K562 (cell line): ENCODE data around the gene ITGAL. TPM values are rescaled to one million over a fixed set of nuclear protein-coding genes. Genes with fewer than 3 reads are reported as not detected.

ENCODE experiments used
- ATAC-seq: fragments of 200-7000 bp; cut with Tn5 transposase; 3 replicates; pipeline ENCODE4 v1.9.1; 2020; ENCODE audit warnings: moderate library complexity
- BruUV-seq: library from RNA; stranded (reverse); fragments of 400-500 nt; replicated peaks from 2 replicates; lab custom pipeline; 2021; lab: Mats Ljungman, UMichigan
- CTCF ChIA-PET: fragments of 300-600 bp; formaldehyde crosslinking; extraction: SDS; loops from one replicate; lab custom pipeline; 2021; ENCODE audit warnings: low intra/inter-chr PET ratio; lab: Yijun Ruan, JAX
- POLR2A ChIA-PET: fragments of 300-600, 350-650 bp; sonication (Branson Sonifier 250); formaldehyde crosslinking; extraction: SDS; loops from one replicate; lab custom pipeline; 2021; ENCODE audit warnings: antibody characterized with exemption, inconsistent platforms; lab: Yijun Ruan, JAX
- DNase-seq, 4 experiments: peaks; one replicate each; pipeline versions ENCODE4 v3.0.0 to v3.0.0-alpha.2; 2011 to 2018; ENCODE audit warnings: low spot score in 3 of 4, mixed read lengths in 3 of 4; ENCODE audit errors: extremely low read depth in 1 of 4
- FAIRE-seq: peaks from 2 replicates; lab custom pipeline; 2011; peaks lifted over from hg19 to GRCh38; lab: Jason Lieb, UNC
- H2AFZ ChIP-seq: 2 replicates; pipeline ENCODE4 v1.6.0; 2011; ENCODE audit warnings: low read depth, low read length, control low read depth, inconsistent platforms
- H3K27ac ChIP-seq: fragments of 200-600 bp; 3 replicates; pipeline ENCODE4 v1.8.0; 2011; ENCODE audit warnings: low read depth, mild to moderate bottlenecking, control low read depth, inconsistent platforms, low read length, moderate library complexity, mixed read lengths; ENCODE audit errors: extremely low read depth
- H3K27me3 ChIP-seq, 2 experiments: fragments of 300-600 bp in 1 of 2; 2 replicates in 1 of 2; 3 replicates in 1 of 2; pipeline versions ENCODE4 v1.6.0 to v1.8.0; 2011; ENCODE audit warnings: inconsistent platforms in 2 of 2, low read length in 2 of 2, mild to moderate bottlenecking in 1 of 2, mixed read lengths in 1 of 2, moderate library complexity in 1 of 2; ENCODE audit not compliant: control insufficient read depth in 2 of 2, insufficient read depth in 2 of 2
- H3K36me3 ChIP-seq: fragments of 300-600 bp; 3 replicates; pipeline ENCODE4 v1.8.0; 2011; ENCODE audit warnings: mild to moderate bottlenecking, low read length, inconsistent platforms; ENCODE audit not compliant: control insufficient read depth, insufficient read depth
- H3K4me1 ChIP-seq, 2 experiments: fragments of 200-600 bp in 1 of 2; replicated peaks in 1 of 2; 2 replicates in 1 of 2; 3 replicates in 1 of 2; pipeline versions ENCODE4 v1.5.1 to v1.8.0; 2011; ENCODE audit warnings: inconsistent platforms in 2 of 2, low read length in 2 of 2, mild to moderate bottlenecking in 1 of 2, mixed read lengths in 1 of 2, moderate library complexity in 1 of 2; ENCODE audit not compliant: control insufficient read depth in 2 of 2, insufficient read depth in 2 of 2
- H3K4me2 ChIP-seq: 2 replicates; pipeline ENCODE4 v1.6.1; 2011; ENCODE audit warnings: low read length, control low read depth, inconsistent platforms, mixed read lengths; ENCODE audit not compliant: insufficient read depth
- H3K4me3 ChIP-seq: fragments of 200-600 bp; sonication (generic), shearing (Covaris generic); 2 replicates; pipeline ENCODE4 v1.5.1; 2016; ENCODE audit warnings: control low read depth, inconsistent platforms
- H3K79me2 ChIP-seq: fragments of 200-600 bp; 3 replicates; pipeline ENCODE4 v1.8.0; 2011; ENCODE audit warnings: low read length, inconsistent platforms; ENCODE audit not compliant: control insufficient read depth, insufficient read depth
- H3K9ac ChIP-seq, 2 experiments: 2 replicates each; pipeline versions ENCODE4 v1.6.0 to v1.6.1; 2011; ENCODE audit warnings: low read depth in 2 of 2, low read length in 2 of 2, control low read depth in 1 of 2, inconsistent platforms in 1 of 2, mild to moderate bottlenecking in 1 of 2, mixed read lengths in 1 of 2; ENCODE audit not compliant: insufficient read depth in 1 of 2
- H3K9me1 ChIP-seq: one replicate; pipeline ENCODE4 v1.6.0; 2011; ENCODE audit warnings: inconsistent platforms, mild to moderate bottlenecking, low read length, moderate library complexity; ENCODE audit not compliant: control insufficient read depth, insufficient read depth
- H3K9me3 ChIP-seq: replicated peaks from 2 replicates; pipeline ENCODE4 v1.5.1; 2011; ENCODE audit warnings: low read depth, low read length, inconsistent platforms; ENCODE audit not compliant: control insufficient read depth, insufficient read depth
- H4K20me1 ChIP-seq: replicated peaks from 2 replicates; pipeline ENCODE4 v1.6.1; 2011; ENCODE audit warnings: low read length, inconsistent platforms, mixed read lengths; ENCODE audit not compliant: control insufficient read depth, insufficient read depth
- CHD2 ChIP-seq: IDR thresholded peaks from 2 replicates; pipeline ENCODE4 v1.6.1; 2011; ENCODE audit warnings: low read depth, low read length
- ELF4 ChIP-seq: fragments of 450-650 bp; formaldehyde crosslinking; IDR thresholded peaks from 2 replicates; pipeline ENCODE4 v1.4.0; 2022; ENCODE audit warnings: missing genetic modification characterization
- PHF20 ChIP-seq: fragments of 450-650 bp; IDR thresholded peaks from 2 replicates; pipeline ENCODE4 v1.6.1; 2018; ENCODE audit not compliant: partially characterized antibody
- YY1 ChIP-seq, 3 experiments: IDR thresholded peaks; 2 replicates each; pipeline ENCODE4 v1.6.1; 2011; ENCODE audit warnings: low read length in 2 of 3, mild to moderate bottlenecking in 2 of 3, moderate library complexity in 2 of 3, borderline replicate concordance in 1 of 3, control low read depth in 1 of 3, low read depth in 1 of 3; ENCODE audit not compliant: insufficient read depth in 3 of 3, insufficient replicate concordance in 2 of 3, control insufficient read depth in 1 of 3, insufficient read length in 1 of 3; ENCODE audit errors: extremely low read depth in 1 of 3
- ZEB2 ChIP-seq: fragments of 450-650 bp; IDR thresholded peaks from 2 replicates; pipeline ENCODE4 v1.6.1; 2016
- WGBS: fragments of 100-300 bp; shearing (Covaris generic); methylation state at CpG from one replicate; pipeline ENCODE4 v1.1.6; 2016; ENCODE audit warnings: low coverage, mixed read lengths; ENCODE audit not compliant: insufficient coverage; ENCODE audit errors: missing lambda C conversion rate; 5-methylcytosine and 5-hydroxymethylcytosine counted together
- in situ Hi-C: fragments of 300-500 bp; cut with MboI; formaldehyde crosslinking; loops from 4 replicates; pipeline ENCODE4 v1.15.0; 2018; ENCODE audit warnings: inconsistent platforms, mixed read lengths
- intact Hi-C: fragments of 100-400 bp; cut with micrococcal nuclease; formaldehyde crosslinking; loops from 2 replicates; pipeline ENCODE4 v1.14.2; 2022
- polyA plus RNA-seq, 8 experiments: library from polyadenylated mRNA; depleted of rRNA in 4 of 8; stranded (reverse) in 5 of 8; unstranded in 3 of 8; fragments of >200 nt; fragmentation: Nextera tagmentation in 2 of 8; fragmentation: Illumina TruSeq in 1 of 8; extraction: Ambion mirVana in 2 of 8; extraction: Trizol in 1 of 8; gene quantifications; 2 replicates each; pipeline versions ENCODE4 v1.2.1 to v1.2.3, GENCODE V29; 2011 to 2014; ENCODE audit warnings: inconsistent platforms in 1 of 8, missing spikeins in 1 of 8
- total RNA-seq, 7 experiments: library from RNA; depleted of rRNA in 6 of 7; stranded (reverse); fragments of >200 nt in 6 of 7; fragmentation: Illumina TruSeq in 2 of 7; extraction: Trizol in 2 of 7; gene quantifications; 2 replicates each; pipeline versions ENCODE4 v1.2.1 to v1.2.3, GENCODE V29; 2011 to 2021; ENCODE audit warnings: low replicate concordance in 1 of 7
- TF ChIP-seq, protein P1 (sequence below): fragments of 450-650 bp; IDR thresholded peaks from 2 replicates; pipeline ENCODE4 v1.6.1; 2018; ENCODE audit not compliant: partially characterized antibody

ITGAL gene
- total and polyA plus RNA-seq, 9 of the 15 experiments (the other 6 are each of a cell fraction or from before 2014, with no cell fraction given) = 0.01 to 0.53 TPM; not detected in 7

DNA sequence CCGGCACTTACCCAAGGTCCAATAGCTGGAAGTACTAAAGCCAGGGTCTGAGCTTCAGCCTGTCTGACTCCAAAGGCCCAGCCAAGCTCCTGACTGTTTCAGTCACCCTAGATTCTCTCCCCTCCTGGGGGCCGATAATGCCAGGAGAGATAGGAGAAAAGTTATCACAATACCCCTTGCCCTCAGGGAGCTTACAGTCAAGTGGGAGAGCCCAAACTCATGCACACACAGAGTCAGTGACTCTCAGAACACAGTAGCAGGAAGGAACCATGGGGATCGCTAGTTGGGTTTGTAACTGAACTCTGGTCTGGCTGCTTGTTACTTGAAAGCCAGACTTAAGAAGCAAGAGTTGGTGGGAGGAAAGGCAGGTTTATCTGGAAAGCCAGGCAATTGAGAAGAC, 39.0 kb downstream of the ITGAL start (continued):
- TF ChIP-seq, protein P1, sequence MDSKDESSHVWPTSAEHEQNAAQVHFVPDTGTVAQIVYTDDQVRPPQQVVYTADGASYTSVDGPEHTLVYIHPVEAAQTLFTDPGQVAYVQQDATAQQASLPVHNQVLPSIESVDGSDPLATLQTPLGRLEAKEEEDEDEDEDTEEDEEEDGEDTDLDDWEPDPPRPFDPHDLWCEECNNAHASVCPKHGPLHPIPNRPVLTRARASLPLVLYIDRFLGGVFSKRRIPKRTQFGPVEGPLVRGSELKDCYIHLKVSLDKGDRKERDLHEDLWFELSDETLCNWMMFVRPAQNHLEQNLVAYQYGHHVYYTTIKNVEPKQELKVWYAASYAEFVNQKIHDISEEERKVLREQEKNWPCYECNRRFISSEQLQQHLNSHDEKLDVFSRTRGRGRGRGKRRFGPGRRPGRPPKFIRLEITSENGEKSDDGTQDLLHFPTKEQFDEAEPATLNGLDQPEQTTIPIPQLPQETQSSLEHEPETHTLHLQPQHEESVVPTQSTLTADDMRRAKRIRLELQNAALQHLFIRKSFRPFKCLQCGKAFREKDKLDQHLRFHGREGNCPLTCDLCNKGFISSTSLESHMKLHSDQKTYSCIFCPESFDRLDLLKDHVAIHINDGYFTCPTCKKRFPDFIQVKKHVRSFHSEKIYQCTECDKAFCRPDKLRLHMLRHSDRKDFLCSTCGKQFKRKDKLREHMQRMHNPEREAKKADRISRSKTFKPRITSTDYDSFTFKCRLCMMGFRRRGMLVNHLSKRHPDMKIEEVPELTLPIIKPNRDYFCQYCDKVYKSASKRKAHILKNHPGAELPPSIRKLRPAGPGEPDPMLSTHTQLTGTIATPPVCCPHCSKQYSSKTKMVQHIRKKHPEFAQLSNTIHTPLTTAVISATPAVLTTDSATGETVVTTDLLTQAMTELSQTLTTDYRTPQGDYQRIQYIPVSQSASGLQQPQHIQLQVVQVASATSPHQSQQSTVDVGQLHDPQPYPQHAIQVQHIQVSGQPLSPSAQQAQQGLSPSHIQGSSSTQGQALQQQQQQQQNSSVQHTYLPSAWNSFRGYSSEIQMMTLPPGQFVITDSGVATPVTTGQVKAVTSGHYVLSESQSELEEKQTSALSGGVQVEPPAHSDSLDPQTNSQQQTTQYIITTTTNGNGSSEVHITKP = no peak

DNA sequence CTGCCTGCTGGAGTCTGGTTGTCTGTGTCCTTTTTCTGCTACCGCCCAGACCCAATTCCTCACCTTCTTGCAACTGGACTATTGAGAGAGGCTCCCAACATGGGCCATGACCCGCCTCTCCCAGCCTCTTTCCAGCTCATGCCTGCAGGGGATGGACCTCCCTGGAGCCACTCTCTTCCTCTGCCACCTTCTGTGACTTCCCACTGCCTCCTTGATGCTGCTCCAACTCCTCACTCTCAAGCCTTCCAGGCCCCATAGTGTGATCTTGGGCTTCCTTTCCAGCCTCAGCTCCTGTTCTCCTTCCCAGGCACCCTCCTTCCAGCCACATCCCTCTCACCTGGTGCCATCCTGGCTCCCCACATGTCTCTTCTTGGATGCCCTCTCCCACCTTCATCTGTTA, 42.7 kb downstream of the ITGAL start:
- intact Hi-C loops = no loop called here
- WGBS = 19% methylated on average over 2 of the region's 2 CpGs
- no peaks in the 10 kb centered on the region for H3K36me3 ChIP-seq

More for the DNA sequence above, 42.7 kb downstream of the ITGAL start:
- Histone ChIP-seq H3K4me1 (peaks cover 0 to 9% of the 10 kb centered on the region in 2 experiments; a peak in 2 of 5 replicates), H3K9me1 (peaks cover 2% of the 10 kb centered on the region), H3K9ac (peak overlapping the region in 1 of 2 experiments; percentile 37; a peak in 1 of 4 replicates), H3K9me3 (no peaks in the 10 kb centered on the region), H4K20me1 (no peaks in the 10 kb centered on the region), H3K27me3 (no peaks in the 10 kb centered on the region), H3K79me2 (no peaks in the 10 kb centered on the region), H3K27ac (no peak overlapping the region), H3K4me3 (no peak overlapping the region), H3K4me2 (no peak overlapping the region), H2AFZ (no peak overlapping the region)
- BruUV-seq = no TSS peak
- FAIRE-seq (no peak), ATAC-seq (no peak), DNase-seq (no peak)
- CTCF ChIA-PET = no interaction called here
- POLR2A ChIA-PET = interaction anchor here (0.8 kb wide), 2 partner anchors 12 to 18 kb away, joined by 3 read pairs; no protein-coding TSS in a partner anchor
- in situ Hi-C loops = no loop called here
- TF ChIP-seq PHF20 = no peak
- TF ChIP-seq ZEB2 = no peak
- TF ChIP-seq CHD2 = no peak
- no peak for TF ChIP-seq ELF4 (CRISPR knock-in tag)
- no peak for TF ChIP-seq YY1 (IDR thresholded peaks at IDR 0.05; ENCODE audit: borderline replicate concordance in 1 of 3, control insufficient read depth in 1 of 3, extremely low read depth in 1 of 3, insufficient read depth in 3 of 3, insufficient read length in 1 of 3, insufficient replicate concordance in 2 of 3, low read depth in 1 of 3, low read length in 2 of 3)
